Left renal pelvis (tissue), 4 donors: ENCODE measurements around the gene PLCB4. TPM values are rescaled to one million over a fixed set of nuclear protein-coding genes. Genes with fewer than 3 reads are reported as not detected.

ENCODE experiments used
- DNase-seq, 4 donors: peaks; one replicate each; pipeline ENCODE4 v3.0.0-alpha.2; 2013; ENCODE audit warnings: low read depth in 4 of 4, low spot score in 3 of 4
- polyA plus RNA-seq, 4 donors: library from polyadenylated mRNA; unstranded; fragments of 120-200 nt; gene quantifications; one replicate each; pipeline ENCODE4 v1.2.1, GENCODE V29; 2013; ENCODE audit not compliant: insufficient read length in 4 of 4

Gene PLCB4
- polyA plus RNA-seq, 4 donors = 8.5 to 16.1 (median 13.8) TPM

DNA sequence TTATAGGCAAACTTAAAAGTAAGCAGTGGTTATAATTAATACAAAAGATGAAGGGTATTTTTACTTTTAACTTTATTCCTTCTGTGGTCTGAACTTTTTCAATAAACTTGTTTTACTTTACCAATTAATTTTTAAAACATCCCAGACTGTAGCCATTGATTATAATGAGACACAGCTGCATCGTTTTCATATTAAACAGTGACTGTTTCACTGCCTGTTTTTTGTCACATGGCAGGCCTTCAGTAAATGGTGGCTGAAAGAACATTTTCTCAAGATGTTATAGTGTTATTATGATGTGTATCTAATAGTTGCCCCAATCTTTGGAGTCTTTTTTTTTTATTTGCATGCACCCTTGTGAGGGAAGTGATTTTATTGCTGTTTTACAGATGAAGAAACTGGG is 95.1 kb downstream of the PLCB4 start:
- DNase-seq = no peak

DNA sequence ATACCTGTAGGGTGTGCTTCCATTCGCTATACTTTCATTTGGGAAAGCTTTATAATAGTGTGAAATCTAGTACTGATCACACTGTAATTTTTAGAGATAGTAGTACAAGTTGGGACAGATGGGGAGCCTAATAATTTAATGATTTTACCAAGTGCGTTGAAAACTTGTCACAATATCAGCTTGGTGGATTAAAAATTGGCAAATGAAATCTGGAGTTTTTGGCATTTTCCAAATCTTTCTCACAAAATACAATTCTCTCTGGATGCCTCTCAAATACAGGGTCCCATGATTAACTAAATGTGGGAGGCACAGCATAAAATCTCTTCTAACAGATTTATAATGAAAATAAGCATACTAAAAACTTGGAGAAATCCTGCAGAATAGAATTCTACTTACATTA is 96.4 kb downstream of the PLCB4 start:
- no peak for DNase-seq

DNA sequence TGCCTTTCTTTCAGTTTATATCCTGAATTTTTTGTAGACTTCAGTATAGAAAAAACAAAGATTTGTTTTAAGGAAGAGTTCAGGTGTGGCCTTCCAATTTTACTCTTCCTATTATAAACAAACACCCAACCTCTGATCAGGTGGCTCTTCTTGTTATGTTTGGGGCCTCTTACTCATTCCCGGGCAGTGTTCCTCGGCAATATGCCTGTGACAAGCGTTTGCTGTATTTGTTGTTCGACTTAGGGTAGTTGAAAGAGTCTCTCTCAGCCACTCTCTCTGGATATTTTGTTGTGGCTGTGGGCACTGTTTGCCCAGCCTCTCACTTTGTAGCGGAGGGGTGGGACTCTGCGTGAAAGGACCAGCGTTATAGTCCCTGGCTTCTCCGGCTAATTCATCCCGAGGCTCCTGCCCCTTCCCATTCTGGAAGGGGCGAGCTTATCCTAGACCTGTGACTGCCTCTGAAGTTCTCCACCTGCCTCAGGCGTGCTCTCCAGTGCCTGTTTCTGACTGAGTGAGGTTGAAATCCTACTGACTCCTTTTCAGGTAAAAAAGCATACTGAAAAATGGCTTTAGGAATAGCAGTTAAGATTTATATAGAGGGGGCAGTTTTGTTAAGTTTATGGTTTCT is 97.4 kb downstream of the PLCB4 start:
- no peak for DNase-seq

DNA sequence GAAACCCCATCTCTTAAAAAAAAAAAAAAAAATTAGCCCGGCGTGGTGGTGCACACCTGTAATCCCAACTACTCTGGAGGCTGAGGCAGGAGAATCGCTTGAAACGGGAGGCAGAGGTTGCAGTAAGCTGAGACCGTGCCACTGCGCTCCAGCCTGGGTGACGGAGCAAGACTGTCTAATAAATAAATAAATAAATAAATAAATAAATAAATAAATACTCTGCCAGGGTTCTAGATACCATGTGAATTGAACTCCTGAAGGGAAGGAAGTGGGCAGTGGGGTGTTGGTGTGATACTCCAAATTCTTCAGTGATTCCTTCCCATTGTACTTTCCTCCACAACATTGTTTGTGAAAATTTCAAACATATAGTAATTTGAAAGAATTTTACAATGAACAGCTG is 100.5 kb downstream of the PLCB4 start:
- no peak for DNase-seq

DNA sequence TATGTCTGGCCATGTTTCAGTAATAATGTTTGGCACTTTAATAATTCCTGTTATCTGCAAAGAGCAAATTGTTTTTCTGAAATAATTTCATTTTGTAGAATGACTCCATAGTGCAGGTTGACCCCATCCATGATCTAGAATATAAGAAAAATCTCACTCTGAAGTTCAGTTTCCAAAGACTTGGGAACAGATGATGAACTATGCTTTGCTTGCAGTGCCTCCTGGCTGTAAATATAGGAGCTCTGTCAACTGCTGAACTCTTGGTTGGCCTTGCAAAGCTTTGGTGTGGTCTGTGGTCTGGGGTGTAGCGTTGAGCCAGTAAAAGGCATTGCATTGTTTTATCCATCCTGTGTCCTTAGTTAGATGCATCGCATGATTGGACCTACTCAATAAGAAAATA is 104.0 kb downstream of the PLCB4 start:
- no peak for DNase-seq

DNA sequence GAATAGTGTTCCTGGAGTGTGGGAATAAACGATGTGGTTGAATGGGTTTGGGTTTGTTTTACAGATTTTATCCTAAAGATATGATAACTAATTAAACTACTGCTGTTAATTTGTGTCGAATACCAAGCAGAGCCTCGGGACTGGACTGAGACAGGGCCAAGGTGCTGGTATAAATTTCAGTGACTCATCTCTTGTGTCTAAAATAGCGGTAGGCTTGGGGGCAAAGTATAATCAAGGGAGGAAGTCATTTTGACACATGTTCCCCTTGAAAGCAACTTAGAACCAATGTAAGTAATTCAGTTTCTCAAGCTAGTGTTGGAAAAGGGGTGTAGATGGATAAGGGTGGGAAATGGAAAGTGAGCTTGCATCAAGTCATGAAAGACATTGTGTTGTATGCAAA is 108.4 kb downstream of the PLCB4 start:
- DNase-seq = no peak

DNA sequence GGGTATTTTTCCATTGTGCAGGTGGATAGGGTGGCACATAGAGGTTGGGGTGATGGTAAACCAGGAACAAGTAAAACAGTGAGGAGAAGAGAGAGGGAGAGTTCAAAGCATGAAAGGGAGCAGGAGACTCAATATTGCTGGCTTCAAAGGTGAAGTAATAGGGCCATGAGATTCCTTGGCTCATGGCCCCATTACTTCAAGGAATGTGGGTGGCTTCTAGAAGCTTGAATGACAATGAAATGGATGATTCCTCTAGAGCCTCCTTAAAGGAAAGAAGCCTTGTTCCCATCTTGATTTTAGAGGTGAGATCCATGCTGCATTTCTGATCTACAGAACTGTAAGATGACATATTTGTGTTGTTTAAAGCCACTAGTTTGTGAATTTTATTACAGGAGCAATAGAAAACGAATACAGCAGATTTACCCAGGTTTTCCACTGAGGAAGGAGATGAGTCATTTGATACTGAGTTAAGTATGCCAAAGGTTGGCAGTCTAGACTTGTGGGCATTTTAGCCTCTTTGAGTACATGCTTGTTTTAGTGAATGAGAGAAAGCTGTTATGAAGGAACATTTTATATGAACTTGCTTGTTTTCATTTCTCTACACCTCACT is 110.4 kb downstream of the PLCB4 start:
- DNase-seq = no peak

DNA sequence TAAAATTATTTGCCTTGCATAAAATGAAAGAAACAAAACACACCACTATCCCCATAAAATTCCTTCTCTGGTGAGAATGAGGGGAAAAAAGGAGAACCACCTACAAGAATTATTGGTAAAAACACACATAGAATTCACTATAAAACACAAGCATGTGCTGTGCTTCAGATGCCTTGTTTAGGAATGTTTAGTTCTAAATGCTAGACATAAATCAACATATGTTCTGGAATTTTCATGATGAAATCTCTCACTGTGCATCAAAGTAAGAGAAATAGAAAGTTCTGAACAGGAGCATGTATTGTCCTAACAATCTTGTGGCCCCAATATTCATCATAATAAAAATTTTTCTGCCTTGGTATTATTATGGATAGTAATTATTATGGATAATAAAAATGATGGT is 111.0 kb downstream of the PLCB4 start:
- DNase-seq = no peak

DNA sequence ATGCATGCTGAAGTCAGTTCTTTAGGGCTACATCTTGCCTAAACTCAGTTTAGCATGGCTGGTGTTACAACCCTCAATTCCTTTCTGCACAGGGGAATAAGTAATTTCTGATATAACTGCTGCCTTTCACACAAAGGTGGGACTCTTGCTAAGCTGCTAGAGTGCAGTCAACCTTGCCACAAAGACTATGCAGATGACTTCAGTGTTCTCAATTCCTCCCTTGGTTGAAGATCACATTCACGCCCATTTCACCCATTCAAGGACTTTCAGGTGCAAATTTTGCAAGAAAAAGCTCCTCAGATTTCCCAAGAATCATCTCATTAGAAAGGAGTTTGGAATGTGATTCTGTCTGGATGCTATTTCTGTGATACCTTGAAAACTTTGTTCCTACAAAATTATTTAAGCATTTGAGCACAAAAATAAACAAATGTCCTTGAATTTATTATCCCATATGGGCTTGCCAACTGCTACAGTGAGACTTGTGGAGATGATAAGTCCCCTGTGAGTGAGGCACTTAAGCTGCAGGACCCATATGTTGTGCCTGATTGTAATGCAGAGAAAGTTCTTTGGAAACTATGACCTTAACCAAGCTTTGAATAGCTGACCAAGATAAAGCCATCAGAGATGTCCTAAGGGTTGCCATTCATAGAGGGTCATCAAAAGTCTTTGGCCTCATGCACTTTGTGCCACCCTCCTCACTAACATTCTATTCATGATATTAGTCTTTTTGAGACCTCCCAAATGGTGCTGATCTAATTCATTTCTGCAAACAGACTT is 111.8 kb downstream of the PLCB4 start:
- DNase-seq = no peak

DNA sequence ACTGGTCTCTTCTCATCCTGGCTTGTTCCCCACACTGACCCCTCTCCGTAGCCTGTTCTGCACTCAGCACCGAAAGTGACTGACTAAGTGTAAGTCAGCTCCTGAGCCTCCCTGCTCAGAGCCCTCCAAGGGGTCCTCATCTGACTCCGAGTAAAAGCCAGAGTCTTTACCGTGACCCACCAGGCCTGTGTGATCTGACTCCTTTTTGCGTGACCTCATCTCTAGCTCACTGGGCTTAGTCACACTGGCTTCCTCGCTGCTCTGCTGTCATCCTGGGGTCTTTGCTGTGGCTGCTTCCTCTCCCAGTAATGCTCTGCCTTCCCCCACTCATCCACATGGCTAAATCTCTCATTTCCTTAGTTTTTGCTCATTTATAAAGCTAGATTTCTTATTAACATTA is 116.6 kb downstream of the PLCB4 start:
- DNase-seq = no peak

DNA sequence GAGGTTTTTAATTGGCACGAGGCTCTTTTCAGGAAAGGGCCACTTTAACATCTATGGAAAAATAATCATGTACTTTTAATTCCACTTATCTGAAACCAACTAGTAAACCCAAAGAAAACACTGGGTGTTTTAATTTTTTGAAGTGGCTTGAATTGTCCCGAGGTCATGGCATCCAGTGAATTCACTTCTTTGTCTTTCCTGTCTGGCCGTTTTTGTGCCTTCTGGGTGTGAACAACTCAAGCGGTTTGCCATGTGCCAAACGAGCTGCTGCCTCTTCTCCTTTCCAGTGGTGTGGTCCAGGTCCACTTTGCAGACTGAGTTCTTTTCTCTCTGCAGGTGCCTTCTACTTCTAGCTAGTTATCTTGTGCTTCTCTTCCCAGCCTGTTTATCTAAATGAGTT is 117.5 kb downstream of the PLCB4 start:
- no peak for DNase-seq

DNA sequence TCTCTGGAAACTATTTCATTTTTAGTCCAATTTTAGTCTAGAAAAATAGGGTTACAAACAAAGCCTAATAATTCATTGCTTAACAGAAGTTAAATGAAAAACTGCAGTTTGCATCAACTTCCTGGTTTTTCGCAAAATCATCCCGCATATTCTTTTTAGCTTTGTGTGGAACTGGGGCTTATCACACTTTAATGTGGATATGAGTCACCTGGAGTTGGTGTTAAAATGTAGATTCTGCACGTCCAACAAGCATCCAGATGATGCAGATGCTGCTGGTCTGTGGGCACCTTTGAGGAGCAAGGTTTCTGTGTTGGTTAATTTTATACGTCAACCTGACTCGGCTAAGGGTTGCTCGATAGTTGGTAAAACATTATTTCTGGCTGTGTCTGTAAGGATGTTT is 126.1 kb downstream of the PLCB4 start:
- DNase-seq = no peak

DNA sequence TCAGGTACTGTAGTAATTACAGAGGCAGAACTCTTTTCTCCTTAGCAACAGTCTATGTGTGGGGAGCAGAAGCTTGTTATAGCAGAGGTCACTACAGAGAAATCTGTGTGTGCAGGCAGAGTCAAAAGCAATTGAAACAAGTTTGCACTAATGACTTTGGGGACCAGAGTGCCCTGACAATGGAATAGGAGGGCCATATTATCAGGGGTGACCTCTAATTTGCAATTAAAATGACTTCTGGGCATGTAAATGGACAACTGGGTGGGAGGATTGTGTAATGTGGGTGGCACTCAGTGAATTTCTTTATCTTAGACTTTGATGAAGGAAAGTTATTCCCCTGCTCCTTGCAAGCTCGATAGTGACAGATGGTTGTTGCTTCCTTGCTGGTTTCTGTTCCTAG is 127.2 kb downstream of the PLCB4 start:
- no peak for DNase-seq

DNA sequence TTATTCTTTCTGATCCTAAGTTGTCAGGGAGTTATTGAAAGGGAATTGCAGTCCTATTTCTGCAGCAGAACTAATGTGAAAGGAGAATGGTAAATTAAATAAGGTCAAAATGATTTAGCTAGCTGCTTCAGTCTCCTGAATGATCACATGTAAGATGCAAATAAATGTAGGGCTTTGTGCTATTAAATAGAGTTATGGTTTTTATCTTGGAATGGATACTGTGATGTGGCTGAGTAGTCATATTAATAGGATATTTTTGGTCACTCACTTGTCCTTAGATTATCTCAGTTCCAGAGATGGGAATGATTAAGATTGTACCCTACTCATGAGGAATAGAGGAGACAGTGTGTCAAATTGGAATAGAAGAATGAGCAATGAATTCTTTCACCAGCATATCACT is 129.6 kb downstream of the PLCB4 start:
- DNase-seq = no peak

DNA sequence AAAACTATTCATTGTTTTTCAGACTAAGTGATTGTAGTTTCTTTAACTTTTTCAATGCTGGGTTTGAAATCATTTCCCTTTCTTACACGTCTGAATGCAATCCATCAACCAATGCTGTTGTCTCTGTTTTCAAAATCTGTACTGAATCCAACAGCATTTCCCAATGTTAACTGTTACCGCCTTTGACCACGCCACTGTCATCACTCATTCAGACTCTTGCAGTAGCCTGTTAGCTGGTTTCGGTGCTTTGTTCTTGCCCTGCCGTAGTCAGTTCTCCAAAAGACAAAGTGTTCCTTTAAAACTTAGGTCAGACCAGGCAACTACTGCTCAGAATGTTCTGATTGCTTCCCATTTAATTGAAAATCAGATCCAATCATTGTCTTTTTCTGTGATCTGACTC is 131.3 kb downstream of the PLCB4 start:
- DNase-seq = no peak

DNA sequence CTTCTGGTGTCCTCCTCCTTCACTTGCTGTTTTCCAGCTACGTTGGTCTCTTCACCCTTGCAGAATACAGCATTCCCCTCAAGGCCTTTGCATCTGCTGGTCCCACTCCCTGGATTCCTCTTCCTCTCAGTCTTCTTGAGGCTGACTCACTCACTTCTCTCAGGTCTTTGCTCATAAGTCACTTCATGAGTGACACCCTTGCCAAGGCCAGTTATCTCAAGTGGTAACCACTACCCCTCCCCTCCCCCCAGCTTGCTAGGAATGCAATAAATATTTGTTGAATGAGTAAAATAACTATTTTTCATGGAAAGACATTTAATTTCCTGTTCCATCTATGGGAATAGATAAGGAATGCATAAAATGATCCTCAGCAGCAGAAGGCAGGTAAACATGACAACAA is 131.7 kb downstream of the PLCB4 start:
- no peak for DNase-seq

DNA sequence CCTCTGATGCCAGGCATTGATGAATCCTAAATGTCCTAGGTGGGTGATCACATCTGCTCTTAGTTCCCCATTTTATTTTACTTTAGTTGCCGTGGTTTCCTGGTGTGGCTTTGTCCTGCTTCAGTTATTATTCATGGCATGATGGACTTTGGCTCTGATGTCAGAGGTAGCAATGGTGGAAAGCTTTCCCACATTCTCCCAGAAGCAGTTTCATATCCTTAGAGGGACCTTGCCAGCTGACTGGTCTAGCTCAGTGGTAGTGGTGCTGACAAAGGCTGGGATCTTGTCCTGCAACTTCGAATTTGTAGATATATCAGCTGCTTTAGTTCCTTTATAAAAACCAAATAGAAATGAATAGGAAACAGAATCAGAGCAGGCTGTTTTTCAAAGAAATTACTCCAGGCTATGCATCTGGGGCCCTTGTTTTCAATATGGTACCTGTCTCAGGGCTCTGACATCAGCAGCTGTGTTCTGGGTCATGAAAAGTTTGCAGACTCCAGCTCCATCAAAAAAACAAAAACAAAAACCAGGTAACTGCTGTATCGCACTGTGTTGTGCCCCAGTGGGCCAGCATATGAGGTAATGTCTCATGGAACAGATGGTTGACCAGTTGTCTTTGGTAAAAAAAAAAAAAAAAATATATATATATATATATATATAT is 133.7 kb downstream of the PLCB4 start:
- no peak for DNase-seq

DNA sequence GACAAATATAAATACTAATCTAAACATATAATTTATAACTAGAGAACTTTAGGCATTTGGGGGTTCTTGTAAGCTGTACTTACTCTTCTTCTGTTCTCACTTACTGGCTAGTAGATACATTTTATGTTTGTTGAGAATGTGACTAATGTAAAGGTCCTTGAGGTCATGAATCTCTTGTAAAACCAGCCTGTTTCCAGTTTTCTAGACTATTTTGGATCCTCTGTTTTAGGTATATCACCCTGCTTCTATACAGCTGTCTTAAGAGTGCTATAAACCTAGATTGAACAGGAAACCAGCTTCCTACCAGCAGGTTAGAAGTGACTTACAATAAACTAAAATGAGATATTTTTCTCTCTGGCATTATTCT is 134.2 kb downstream of the PLCB4 start:
- DNase-seq = no peak

DNA sequence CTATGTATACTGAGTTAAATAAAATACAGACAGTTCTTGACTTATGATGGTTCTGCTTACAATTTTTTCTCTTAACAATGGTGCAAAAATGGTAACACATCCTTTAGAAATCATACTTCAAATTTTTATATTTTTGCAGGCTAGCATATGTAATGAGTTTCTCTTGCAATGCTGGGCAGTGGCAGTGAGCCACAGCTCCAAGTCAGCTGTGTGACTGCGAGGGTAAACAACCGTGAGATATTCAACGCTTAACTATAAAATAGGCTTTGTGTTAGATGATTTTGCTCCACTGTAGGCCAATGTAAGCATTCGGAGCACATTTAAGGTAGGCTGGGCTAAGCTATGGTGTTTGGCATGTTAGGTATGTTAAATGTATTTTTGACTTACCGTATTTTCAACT is 136.1 kb downstream of the PLCB4 start:
- no peak for DNase-seq

DNA sequence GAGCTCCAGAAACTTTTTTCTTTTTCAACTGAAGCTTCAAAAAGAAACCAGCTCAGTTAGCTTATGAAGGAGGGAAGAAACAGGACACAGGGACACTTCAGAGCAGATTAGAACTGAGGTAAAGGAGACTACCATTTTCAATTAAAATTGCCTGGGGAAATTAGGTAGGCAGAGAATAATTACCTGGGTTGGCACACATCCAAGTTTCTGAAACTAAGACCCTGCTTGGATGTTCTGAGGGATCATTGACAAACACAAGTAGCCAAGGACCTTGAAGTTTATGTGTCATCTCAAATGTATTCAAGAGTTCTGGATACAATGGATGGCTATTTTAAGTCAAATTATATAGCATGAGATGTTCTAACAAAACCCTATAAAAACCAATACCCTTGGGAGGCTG is 137.6 kb downstream of the PLCB4 start:
- no peak for DNase-seq

DNA sequence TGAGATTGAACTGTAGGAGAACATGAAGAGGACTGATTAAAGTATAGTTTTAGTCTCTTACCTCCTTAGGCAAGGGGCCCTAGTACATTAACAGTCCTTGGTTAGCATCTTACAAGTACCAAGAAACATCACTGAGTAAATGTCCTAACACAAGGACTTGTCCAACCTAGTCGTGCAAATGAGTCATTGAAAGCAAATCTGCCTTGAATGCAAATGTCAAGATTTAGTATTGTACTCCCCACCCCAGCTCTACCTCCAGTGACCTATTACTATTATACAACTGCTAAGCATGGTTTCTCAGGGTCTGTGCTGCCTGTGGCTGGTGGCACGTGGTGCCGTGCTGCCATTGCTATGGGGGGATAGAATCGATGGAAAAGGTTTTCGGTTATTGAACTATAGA is 138.4 kb downstream of the PLCB4 start:
- no peak for DNase-seq

DNA sequence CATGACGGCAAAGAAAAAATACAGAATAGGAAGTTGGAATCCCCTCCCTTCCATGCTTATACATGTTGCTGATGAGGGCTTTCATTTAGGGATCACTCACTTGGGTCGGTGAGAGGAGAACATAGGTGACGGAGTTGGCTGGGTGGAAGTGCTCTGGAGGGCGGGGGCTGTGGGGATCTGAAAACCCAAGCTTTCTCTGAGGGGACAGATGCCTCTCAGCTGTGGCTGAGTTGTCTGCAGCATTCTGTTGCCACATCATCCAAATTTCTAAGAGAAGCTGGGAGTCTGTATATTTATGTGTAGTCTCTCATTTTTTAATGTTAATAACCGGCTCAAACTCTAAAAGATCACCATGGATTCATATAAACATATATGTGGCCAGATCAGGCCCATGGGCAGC is 141.5 kb downstream of the PLCB4 start:
- DNase-seq = no peak
